K562 (cell line): ENCODE results near the gene CNTN4. TPM values are rescaled to one million over a fixed set of nuclear protein-coding genes. Genes with fewer than 3 reads are reported as not detected.

Experiments used
- ATAC-seq: fragments of 200-7000 bp; cut with Tn5 transposase; 3 replicates; pipeline ENCODE4 v1.9.1; 2020; ENCODE audit warnings: moderate library complexity
- BruUV-seq: library from RNA; stranded (reverse); fragments of 400-500 nt; replicated peaks from 2 replicates; lab custom pipeline; 2021; lab: Mats Ljungman, UMichigan
- CTCF ChIA-PET: fragments of 300-600 bp; formaldehyde crosslinking; extraction: SDS; loops from one replicate; lab custom pipeline; 2021; ENCODE audit warnings: low intra/inter-chr PET ratio; lab: Yijun Ruan, JAX
- POLR2A ChIA-PET: fragments of 300-600, 350-650 bp; sonication (Branson Sonifier 250); formaldehyde crosslinking; extraction: SDS; loops from one replicate; lab custom pipeline; 2021; ENCODE audit warnings: antibody characterized with exemption, inconsistent platforms; lab: Yijun Ruan, JAX
- DNase-seq, 4 experiments: peaks; one replicate each; pipeline versions ENCODE4 v3.0.0 to v3.0.0-alpha.2; 2011 to 2018; ENCODE audit warnings: low spot score in 3 of 4, mixed read lengths in 3 of 4; ENCODE audit errors: extremely low read depth in 1 of 4
- FAIRE-seq: peaks from 2 replicates; lab custom pipeline; 2011; peaks lifted over from hg19 to GRCh38; lab: Jason Lieb, UNC
- H2AFZ ChIP-seq: 2 replicates; pipeline ENCODE4 v1.6.0; 2011; ENCODE audit warnings: low read depth, low read length, control low read depth, inconsistent platforms
- H3K27ac ChIP-seq: fragments of 200-600 bp; 3 replicates; pipeline ENCODE4 v1.8.0; 2011; ENCODE audit warnings: low read depth, mild to moderate bottlenecking, control low read depth, inconsistent platforms, low read length, moderate library complexity, mixed read lengths; ENCODE audit errors: extremely low read depth
- H3K27me3 ChIP-seq, 2 experiments: fragments of 300-600 bp in 1 of 2; 2 replicates in 1 of 2; 3 replicates in 1 of 2; pipeline versions ENCODE4 v1.6.0 to v1.8.0; 2011; ENCODE audit warnings: inconsistent platforms in 2 of 2, low read length in 2 of 2, mild to moderate bottlenecking in 1 of 2, mixed read lengths in 1 of 2, moderate library complexity in 1 of 2; ENCODE audit not compliant: control insufficient read depth in 2 of 2, insufficient read depth in 2 of 2
- H3K36me3 ChIP-seq: fragments of 300-600 bp; 3 replicates; pipeline ENCODE4 v1.8.0; 2011; ENCODE audit warnings: mild to moderate bottlenecking, low read length, inconsistent platforms; ENCODE audit not compliant: control insufficient read depth, insufficient read depth
- H3K4me1 ChIP-seq, 2 experiments: fragments of 200-600 bp in 1 of 2; replicated peaks in 1 of 2; 2 replicates in 1 of 2; 3 replicates in 1 of 2; pipeline versions ENCODE4 v1.5.1 to v1.8.0; 2011; ENCODE audit warnings: inconsistent platforms in 2 of 2, low read length in 2 of 2, mild to moderate bottlenecking in 1 of 2, mixed read lengths in 1 of 2, moderate library complexity in 1 of 2; ENCODE audit not compliant: control insufficient read depth in 2 of 2, insufficient read depth in 2 of 2
- H3K4me2 ChIP-seq: 2 replicates; pipeline ENCODE4 v1.6.1; 2011; ENCODE audit warnings: low read length, control low read depth, inconsistent platforms, mixed read lengths; ENCODE audit not compliant: insufficient read depth
- H3K4me3 ChIP-seq: fragments of 200-600 bp; sonication (generic), shearing (Covaris generic); 2 replicates; pipeline ENCODE4 v1.5.1; 2016; ENCODE audit warnings: control low read depth, inconsistent platforms
- H3K79me2 ChIP-seq: fragments of 200-600 bp; 3 replicates; pipeline ENCODE4 v1.8.0; 2011; ENCODE audit warnings: low read length, inconsistent platforms; ENCODE audit not compliant: control insufficient read depth, insufficient read depth
- H3K9ac ChIP-seq, 2 experiments: 2 replicates each; pipeline versions ENCODE4 v1.6.0 to v1.6.1; 2011; ENCODE audit warnings: low read depth in 2 of 2, low read length in 2 of 2, control low read depth in 1 of 2, inconsistent platforms in 1 of 2, mild to moderate bottlenecking in 1 of 2, mixed read lengths in 1 of 2; ENCODE audit not compliant: insufficient read depth in 1 of 2
- H3K9me1 ChIP-seq: one replicate; pipeline ENCODE4 v1.6.0; 2011; ENCODE audit warnings: inconsistent platforms, mild to moderate bottlenecking, low read length, moderate library complexity; ENCODE audit not compliant: control insufficient read depth, insufficient read depth
- H3K9me3 ChIP-seq: replicated peaks from 2 replicates; pipeline ENCODE4 v1.5.1; 2011; ENCODE audit warnings: low read depth, low read length, inconsistent platforms; ENCODE audit not compliant: control insufficient read depth, insufficient read depth
- H4K20me1 ChIP-seq: replicated peaks from 2 replicates; pipeline ENCODE4 v1.6.1; 2011; ENCODE audit warnings: low read length, inconsistent platforms, mixed read lengths; ENCODE audit not compliant: control insufficient read depth, insufficient read depth
- BCOR ChIP-seq: fragments of 450-650 bp; IDR thresholded peaks from 2 replicates; pipeline ENCODE4 v1.6.1; 2016
- CBX1 ChIP-seq: sonication (generic); IDR thresholded peaks from 2 replicates; pipeline ENCODE4 v1.6.1; 2016; ENCODE audit warnings: antibody characterized with exemption, low read depth, mild to moderate bottlenecking
- CCNT2 ChIP-seq: IDR thresholded peaks from 2 replicates; pipeline ENCODE4 v1.6.1; 2011; ENCODE audit warnings: borderline replicate concordance, low read depth, mild to moderate bottlenecking, moderate library complexity, mixed read lengths, low read length; ENCODE audit not compliant: insufficient read length; ENCODE audit errors: extremely low read depth
- CXXC5 ChIP-seq: fragments of 250-450 bp; sonication (Bioruptor Pico); IDR thresholded peaks from 2 replicates; pipeline ENCODE4 v1.8.0; 2022; ENCODE audit warnings: inconsistent platforms, mild to moderate bottlenecking, moderate library complexity
- HMG20B ChIP-seq: fragments of 250-450 bp; sonication (Bioruptor Pico); IDR thresholded peaks from 2 replicates; pipeline ENCODE4 v1.5.0; 2021; ENCODE audit warnings: mild to moderate bottlenecking
- MTA2 ChIP-seq: fragments of 450-650 bp; IDR thresholded peaks from 2 replicates; pipeline ENCODE4 v1.6.1; 2016; ENCODE audit warnings: low read depth
- NFATC3 ChIP-seq: fragments of 450-650 bp; IDR thresholded peaks from 2 replicates; pipeline ENCODE4 v1.6.1; 2017; ENCODE audit warnings: mild to moderate bottlenecking
- NFXL1 ChIP-seq: fragments of 450-650 bp; formaldehyde crosslinking; IDR thresholded peaks from 2 replicates; pipeline ENCODE4 v1.4.0; 2021; ENCODE audit warnings: mild to moderate bottlenecking
- PHF20 ChIP-seq: fragments of 450-650 bp; IDR thresholded peaks from 2 replicates; pipeline ENCODE4 v1.6.1; 2018; ENCODE audit not compliant: partially characterized antibody
- POLR2AphosphoS2 ChIP-seq: IDR thresholded peaks from 2 replicates; pipeline ENCODE4 v1.6.1; 2012; ENCODE audit warnings: low read length, improper control_type of control experiment
- POLR2AphosphoS5 ChIP-seq: IDR thresholded peaks from 2 replicates; pipeline ENCODE4 v1.6.1; 2011; ENCODE audit warnings: mild to moderate bottlenecking, low read depth, low read length, moderate library complexity; ENCODE audit not compliant: control insufficient read depth, insufficient read depth
- SMAD1 ChIP-seq: fragments of 150-350 bp; IDR thresholded peaks from 2 replicates; pipeline ENCODE4 v1.6.1; 2014; ENCODE audit warnings: low read length, low read depth; ENCODE audit not compliant: partially characterized antibody
- SMAD2 ChIP-seq: fragments of 150-350 bp; IDR thresholded peaks from 2 replicates; pipeline ENCODE4 v1.6.1; 2014; ENCODE audit warnings: low read depth, mild to moderate bottlenecking, low read length
- SMARCB1 ChIP-seq: IDR thresholded peaks from 2 replicates; pipeline ENCODE4 v1.6.1; 2011; ENCODE audit warnings: improper control_type of control experiment, low read depth; ENCODE audit not compliant: insufficient read length
- SRSF1 ChIP-seq: fragments of 200-400 bp; formaldehyde crosslinking; IDR thresholded peaks from 2 replicates; pipeline ENCODE4 v1.6.1; 2017; ENCODE audit warnings: mild to moderate bottlenecking, low read depth, low read length, moderate library complexity
- THAP12 ChIP-seq: fragments of 250-450 bp; sonication (Bioruptor Pico); IDR thresholded peaks from 2 replicates; pipeline ENCODE4 v1.9.0; 2021; ENCODE audit warnings: mild to moderate bottlenecking, inconsistent platforms
- ZNF408 ChIP-seq: fragments of 250-450 bp; sonication (Bioruptor Pico); IDR thresholded peaks from 2 replicates; pipeline ENCODE4 v1.4.0; 2020; ENCODE audit warnings: low read depth, mild to moderate bottlenecking, moderate library complexity
- WGBS: fragments of 100-300 bp; shearing (Covaris generic); methylation state at CpG from one replicate; pipeline ENCODE4 v1.1.6; 2016; ENCODE audit warnings: low coverage, mixed read lengths; ENCODE audit not compliant: insufficient coverage; ENCODE audit errors: missing lambda C conversion rate; 5-methylcytosine and 5-hydroxymethylcytosine counted together
- in situ Hi-C: fragments of 300-500 bp; cut with MboI; formaldehyde crosslinking; loops from 4 replicates; pipeline ENCODE4 v1.15.0; 2018; ENCODE audit warnings: inconsistent platforms, mixed read lengths
- intact Hi-C: fragments of 100-400 bp; cut with micrococcal nuclease; formaldehyde crosslinking; loops from 2 replicates; pipeline ENCODE4 v1.14.2; 2022
- polyA plus RNA-seq, 8 experiments: library from polyadenylated mRNA; depleted of rRNA in 4 of 8; stranded (reverse) in 5 of 8; unstranded in 3 of 8; fragments of >200 nt; fragmentation: Nextera tagmentation in 2 of 8; fragmentation: Illumina TruSeq in 1 of 8; extraction: Ambion mirVana in 2 of 8; extraction: Trizol in 1 of 8; gene quantifications; 2 replicates each; pipeline versions ENCODE4 v1.2.1 to v1.2.3, GENCODE V29; 2011 to 2014; ENCODE audit warnings: inconsistent platforms in 1 of 8, missing spikeins in 1 of 8
- total RNA-seq, 7 experiments: library from RNA; depleted of rRNA in 6 of 7; stranded (reverse); fragments of >200 nt in 6 of 7; fragmentation: Illumina TruSeq in 2 of 7; extraction: Trizol in 2 of 7; gene quantifications; 2 replicates each; pipeline versions ENCODE4 v1.2.1 to v1.2.3, GENCODE V29; 2011 to 2021; ENCODE audit warnings: low replicate concordance in 1 of 7
- TF ChIP-seq, protein P1 (sequence below): fragments of 150-350 bp; IDR thresholded peaks from 2 replicates; pipeline ENCODE4 v1.6.1; 2014; ENCODE audit warnings: low read depth, mild to moderate bottlenecking, low read length, borderline replicate concordance

Gene CNTN4
- total and polyA plus RNA-seq, 9 of the 15 experiments (the other 6 are each of a cell fraction or from before 2014, with no cell fraction given), result not detected

DNA sequence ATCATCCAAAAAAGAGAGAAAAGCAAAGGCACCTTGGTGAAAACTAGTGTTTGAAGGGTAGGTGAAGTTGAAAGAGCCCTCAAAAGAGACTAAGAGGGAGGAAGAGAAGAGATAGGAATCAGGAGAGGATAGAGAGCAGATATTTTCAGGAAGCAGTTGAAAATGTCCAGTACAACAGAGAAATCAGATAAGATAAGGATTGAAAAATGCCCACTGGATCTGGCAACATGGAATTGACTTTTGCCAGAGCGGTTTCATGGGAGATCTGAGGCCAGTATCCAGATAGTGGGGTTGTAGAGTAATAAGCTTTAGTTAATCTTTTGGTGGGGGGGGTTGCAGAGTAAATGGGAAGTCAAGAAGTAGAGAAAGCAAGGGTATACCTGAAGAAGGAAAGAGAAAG lies 674.1 kb downstream of the CNTN4 start:
- 0% methylated on average over 1 of the region's 1 CpG for WGBS
- in situ Hi-C loops, result no loop called here

More for the DNA sequence above, 674.1 kb downstream of the CNTN4 start:
- CTCF ChIA-PET, result no interaction called here
- H4K20me1 ChIP-seq, result no peaks in the 10 kb centered on the region
- TF ChIP-seq SMARCB1 (no peak), POLR2AphosphoS5 (no peak), CCNT2 (no peak), CBX1 (no peak), SMAD1 (no peak), PHF20 (no peak), ZNF408 (no peak), MTA2 (no peak), SMAD2 (no peak), SRSF1 (no peak), CXXC5 (CRISPR knock-in tag) (no peak), NFATC3 (no peak), NFXL1 (no peak), POLR2AphosphoS2 (no peak), HMG20B (CRISPR knock-in tag) (no peak), THAP12 (no peak), BCOR (no peak)
- TF ChIP-seq, protein P1, sequence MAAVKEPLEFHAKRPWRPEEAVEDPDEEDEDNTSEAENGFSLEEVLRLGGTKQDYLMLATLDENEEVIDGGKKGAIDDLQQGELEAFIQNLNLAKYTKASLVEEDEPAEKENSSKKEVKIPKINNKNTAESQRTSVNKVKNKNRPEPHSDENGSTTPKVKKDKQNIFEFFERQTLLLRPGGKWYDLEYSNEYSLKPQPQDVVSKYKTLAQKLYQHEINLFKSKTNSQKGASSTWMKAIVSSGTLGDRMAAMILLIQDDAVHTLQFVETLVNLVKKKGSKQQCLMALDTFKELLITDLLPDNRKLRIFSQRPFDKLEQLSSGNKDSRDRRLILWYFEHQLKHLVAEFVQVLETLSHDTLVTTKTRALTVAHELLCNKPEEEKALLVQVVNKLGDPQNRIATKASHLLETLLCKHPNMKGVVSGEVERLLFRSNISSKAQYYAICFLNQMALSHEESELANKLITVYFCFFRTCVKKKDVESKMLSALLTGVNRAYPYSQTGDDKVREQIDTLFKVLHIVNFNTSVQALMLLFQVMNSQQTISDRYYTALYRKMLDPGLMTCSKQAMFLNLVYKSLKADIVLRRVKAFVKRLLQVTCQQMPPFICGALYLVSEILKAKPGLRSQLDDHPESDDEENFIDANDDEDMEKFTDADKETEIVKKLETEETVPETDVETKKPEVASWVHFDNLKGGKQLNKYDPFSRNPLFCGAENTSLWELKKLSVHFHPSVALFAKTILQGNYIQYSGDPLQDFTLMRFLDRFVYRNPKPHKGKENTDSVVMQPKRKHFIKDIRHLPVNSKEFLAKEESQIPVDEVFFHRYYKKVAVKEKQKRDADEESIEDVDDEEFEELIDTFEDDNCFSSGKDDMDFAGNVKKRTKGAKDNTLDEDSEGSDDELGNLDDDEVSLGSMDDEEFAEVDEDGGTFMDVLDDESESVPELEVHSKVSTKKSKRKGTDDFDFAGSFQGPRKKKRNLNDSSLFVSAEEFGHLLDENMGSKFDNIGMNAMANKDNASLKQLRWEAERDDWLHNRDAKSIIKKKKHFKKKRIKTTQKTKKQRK, result no peak
- no peaks in the 10 kb centered on the region for H3K4me1 ChIP-seq
- H3K9me1 ChIP-seq, result no peaks in the 10 kb centered on the region
- H3K9ac ChIP-seq, result no peak overlapping the region
- H3K9me3 ChIP-seq, result no peaks in the 10 kb centered on the region; the same call in 1 of the 2 replicates
- H3K36me3 ChIP-seq, result no peaks in the 10 kb centered on the region
- no peaks in the 10 kb centered on the region for H3K79me2 ChIP-seq
- H3K27me3 ChIP-seq, result no peaks in the 10 kb centered on the region
- no peak overlapping the region for H2AFZ ChIP-seq
- intact Hi-C loops, result no loop called here
- POLR2A ChIA-PET, result no interaction called here
- FAIRE-seq, result no peak
- H3K4me3 ChIP-seq, result no peak overlapping the region
- H3K4me2 ChIP-seq, result no peak overlapping the region
- no TSS peak for BruUV-seq
- no peak for DNase-seq
- no peak for ATAC-seq
- no peak overlapping the region for H3K27ac ChIP-seq
